ENCODE results near the gene PTGR2.
"Not testable (repeated sequence)": the region's sequence is repeated elsewhere in the genome, so short reads cannot be mapped to it uniquely, and the experiment has no call there.

Gene PTGR2

DNA sequence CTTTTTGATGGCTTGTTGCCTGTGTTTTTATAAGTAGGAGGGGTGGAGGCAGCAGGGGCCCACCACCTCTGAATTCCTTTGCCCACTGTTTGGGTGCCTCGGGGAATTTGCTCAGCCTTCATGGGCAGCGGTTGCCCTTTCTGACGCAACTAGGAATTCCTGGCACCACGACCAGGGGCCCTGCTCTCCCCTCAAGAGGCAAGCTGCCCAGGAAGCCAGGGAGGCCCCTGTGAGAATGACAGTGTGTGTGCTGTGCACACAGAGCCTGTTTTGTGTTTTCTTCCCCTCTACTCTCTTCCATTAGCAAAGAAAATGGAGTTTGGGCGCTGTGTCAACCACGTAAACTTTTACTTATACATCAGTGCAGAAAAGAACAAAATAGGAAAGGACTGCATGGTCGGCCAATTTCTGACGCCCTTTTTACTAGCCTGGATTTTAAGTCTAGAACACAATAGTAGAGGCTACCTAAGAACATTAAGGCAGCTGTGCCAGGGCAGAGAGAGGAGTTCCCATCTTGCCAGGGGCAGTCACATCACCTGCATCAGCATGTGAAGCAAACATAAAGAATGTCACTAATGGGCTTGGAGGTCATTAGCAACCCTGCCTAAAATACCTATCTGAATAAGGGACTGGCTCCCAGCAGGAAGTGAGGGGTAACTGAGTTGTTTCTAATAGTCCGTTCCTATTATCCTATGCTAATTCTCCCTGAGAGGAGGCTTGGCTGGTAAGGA lies 17.9 kb upstream of the PTGR2 start:
- DNase-seq = no peak

DNA sequence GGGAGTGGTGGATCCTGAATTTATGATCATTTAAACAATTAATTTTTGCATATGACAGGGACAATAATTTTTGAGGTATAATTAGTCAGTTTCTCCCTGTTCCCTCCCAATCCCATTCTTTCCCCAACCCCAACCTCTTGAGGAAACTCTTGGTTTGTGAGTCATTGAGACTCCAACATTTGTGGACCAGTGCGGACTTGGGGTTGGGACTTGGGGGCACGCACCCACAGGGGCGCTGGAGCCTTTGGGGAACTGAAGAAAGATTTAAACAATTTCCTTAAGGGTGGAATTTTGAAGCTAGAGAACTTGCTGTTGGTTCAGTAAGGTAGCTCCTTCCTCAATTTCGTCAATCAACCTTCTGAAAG lies 17.4 kb upstream of the PTGR2 start:
- DNase-seq = no peak

DNA sequence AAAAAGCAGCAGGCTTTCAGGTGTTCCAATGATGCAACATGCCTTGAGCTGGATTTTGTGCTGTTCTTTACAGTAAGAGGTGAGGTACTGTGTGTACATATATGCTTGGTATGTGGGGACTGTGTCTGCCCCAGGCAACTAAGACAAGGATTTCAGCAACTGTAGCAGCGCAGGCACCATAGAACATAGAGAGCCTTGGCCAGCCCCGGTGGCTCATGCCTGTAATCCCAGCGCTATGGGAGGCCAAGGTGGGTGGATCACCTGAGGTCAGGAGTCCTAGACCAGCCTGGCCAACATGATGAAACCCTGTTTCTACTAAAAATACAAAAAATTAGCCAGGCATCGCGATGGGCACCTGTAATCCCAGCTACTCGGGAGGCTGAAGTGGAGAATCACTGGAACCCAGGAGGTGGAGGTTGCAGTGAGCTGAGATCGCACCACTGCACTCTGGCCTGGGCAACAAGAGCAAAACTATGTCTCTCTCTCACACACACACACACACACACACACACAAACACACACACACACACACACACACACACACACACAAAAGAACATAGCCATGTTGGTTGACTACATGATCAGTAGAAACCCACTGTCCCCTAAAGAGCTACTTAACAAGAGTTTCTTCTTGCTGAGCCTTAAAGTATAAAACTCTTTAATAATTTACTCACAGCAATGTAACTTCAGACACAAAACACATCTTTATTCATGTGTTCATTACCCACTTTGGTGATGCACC lies 13.2 kb upstream of the PTGR2 start:
- DNase-seq = not testable (repeated sequence)

DNA sequence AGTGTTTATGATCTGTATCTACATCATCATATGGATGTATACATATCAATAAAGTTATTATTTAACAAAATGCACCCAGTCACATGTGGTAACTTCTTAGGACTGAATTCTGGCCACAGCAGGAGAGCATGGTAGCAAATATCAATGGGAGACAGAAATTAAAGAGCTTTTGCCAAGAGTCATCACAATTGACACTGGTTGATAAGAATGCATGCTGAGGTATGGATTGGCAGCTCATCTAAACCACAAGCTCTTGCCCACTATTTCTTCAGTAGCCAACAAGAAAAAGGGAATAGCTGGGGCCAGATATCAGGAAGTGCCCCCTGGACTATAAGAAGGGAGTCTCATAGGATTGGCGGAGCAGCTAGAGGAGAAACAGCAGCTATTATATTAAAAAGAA lies 9.4 kb upstream of the PTGR2 start:
- DNase-seq = no peak

DNA sequence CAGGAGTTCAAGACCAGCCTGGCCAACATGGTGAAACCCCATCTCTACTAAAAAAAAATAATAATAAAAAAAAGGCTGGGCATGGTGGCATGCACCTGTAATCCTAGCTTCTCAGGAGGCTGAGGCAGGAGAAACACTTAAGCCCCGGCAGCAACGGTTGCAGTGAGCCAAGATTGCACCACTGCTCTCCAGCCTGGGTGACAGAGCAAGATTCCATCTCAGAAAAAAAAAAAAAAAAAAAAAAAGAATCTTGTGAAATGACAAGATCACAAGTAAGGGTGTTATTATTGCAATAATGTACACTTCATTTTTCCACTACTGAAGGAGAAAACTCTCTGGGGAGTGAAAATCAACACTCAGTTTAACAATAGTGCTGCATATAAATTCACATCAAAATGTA lies 8.8 kb upstream of the PTGR2 start:
- DNase-seq = no peak

DNA sequence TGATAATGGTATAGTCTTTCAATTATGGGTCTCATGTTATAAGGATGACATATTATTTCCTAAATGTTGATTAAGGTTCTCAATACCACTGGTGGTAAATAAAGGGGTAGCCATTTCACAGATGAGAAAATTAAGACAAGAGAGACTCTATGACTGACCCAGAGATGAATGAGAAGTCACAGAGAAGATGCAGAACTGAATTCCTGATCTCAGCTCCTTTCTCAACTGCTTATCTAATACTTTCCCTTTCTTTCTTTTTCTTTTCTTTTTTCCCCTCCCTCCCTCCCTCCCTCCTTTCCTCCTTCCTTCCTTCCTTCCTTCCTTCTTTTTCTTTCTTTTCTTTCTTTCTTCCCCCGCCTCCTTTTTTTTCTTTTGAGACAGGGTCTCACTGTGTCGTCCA lies 8.3 kb upstream of the PTGR2 start:
- no peak for DNase-seq

DNA sequence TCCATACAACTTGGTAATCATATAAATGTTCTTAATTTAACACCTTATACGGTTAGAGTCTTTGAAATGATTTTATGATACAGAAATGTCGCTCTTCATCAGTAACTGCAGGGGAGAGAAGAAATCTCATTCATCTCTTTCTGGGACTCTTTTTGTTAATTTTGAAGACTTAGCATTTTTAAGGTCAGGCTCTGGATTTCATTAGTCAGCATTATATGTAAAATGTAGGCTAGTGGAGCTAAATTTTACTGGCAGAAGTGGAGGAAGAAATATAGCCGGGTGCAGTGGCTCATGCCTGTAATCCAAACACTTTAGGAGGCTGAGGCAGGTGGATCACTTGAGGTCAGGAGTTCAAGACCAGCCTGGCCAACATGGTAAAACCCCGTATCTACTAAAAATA lies 4.7 kb upstream of the PTGR2 start:
- no peak for DNase-seq

DNA sequence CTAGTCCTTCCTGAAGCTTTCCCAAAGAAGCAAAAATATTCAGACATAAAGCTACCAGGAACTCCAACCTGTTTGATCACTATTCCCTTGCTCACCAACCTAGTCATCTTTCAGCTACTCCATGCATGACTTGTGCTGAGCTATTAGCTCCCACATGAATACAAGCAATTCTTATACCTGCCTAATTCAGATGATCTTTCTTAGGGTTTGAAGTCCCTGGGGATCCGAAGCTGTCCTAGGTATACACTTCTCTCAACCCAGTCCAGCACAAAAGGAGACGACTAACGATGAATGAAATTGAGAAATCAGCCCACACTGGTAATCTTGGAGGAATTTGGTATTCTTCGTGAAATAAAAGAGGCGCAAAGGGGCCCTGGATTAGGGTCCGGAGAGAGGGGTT lies 631 bp upstream of the PTGR2 start:
- peak in 1 of 2 donors; percentile 6 for DNase-seq

DNA sequence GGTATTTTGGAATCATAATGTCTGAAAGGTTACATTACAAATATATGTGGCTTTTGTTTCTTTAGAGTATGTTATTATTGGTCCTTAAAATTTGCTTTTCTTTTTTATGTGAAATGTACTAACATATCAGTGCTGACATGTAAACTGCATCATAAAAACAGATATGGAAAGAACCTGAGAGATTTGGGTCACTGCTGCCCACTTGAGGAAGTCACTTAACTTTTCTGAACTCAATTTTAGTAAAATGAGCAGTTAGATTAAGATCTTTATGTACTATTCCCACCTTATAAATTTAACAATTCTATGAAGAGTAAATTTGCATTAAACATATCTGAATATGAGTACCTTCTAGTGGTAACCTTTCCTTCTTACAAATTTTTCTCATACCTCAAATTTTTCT lies 7.5 kb downstream of the PTGR2 start:
- DNase-seq = no peak

DNA sequence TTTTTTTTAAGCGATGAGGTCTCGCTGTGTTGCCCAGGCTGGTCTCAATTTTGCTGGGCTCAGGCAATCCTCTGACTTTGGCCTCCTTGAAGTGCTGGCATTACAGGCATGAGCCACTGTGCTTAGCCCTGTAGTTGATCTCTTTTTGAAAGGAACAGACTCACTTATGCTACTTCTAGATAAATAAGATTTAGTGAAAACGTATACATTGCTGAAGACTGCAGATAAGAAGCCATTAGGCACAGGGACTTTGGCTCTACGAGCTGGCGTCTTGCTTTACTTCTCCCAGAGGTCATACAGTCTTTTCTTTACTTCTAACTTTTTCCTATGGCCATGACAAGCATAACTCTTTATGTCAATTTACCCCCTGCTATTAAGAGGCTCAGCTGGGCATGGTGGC lies 9.4 kb downstream of the PTGR2 start:
- DNase-seq = no peak

DNA sequence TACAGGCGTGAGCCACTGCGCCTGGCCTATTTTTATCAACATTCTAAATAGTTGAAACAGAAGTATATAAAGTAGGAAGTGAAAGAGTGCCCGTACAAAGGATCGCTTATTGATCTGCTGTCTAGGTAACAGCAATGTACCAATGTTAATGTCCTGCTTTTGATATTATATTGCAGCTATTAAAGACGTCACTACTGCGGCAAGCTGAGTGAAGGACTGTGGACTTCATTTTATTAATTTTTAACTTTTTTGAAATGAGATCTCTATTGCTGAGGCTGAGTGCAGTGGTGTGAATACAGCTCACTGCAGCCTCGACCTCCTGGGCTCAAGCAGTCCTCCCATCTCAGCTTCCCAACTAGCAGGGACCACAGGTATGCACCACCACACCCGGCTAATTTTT lies 10.8 kb downstream of the PTGR2 start:
- DNase-seq = no peak

DNA sequence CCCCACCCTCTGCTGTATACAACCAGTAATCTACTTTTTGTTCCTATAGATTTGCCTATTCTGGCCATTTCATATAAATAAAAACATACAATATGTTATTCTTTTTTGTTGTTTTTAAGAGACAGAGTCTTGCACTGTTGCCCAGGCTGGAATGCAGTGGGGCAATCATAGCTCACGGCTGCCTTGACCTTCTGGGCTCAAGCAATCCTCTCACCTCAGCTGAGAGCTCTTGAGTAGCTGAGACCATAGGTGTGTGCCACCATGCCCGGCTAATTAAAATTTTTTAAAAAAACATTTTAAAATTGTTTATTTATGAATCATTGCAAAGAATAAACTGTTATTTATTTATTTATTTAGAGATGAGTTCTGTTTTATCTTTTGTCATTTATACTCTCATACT lies 11.6 kb downstream of the PTGR2 start:
- no peak for DNase-seq

DNA sequence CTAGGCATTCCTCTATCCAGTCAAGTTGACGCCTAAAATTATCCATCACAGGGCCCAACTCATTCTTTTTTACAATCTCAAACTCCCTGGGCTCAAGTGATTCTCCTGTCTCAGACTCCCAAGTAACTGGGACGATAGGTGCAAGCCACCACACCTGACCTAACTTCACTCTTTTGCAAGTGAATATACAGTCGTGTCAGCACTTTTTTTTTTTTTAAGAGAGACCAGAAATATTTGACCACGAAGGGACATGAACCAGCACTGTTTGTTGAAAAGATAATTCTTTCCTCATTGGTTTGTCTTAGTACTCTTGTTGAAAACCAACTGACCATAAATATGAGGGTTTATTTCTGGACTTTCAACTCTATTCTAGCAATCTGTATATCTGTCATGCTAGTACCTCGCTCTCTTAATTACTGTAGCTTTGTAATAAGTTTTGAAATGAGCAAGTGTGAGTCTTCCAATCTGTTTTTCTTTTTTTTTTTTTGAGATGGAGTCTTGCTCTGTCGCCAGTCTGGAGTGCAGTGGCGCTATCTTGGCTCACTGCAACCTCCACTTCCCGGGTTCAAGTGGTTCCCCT lies 14.0 kb downstream of the PTGR2 start:
- DNase-seq = no peak

DNA sequence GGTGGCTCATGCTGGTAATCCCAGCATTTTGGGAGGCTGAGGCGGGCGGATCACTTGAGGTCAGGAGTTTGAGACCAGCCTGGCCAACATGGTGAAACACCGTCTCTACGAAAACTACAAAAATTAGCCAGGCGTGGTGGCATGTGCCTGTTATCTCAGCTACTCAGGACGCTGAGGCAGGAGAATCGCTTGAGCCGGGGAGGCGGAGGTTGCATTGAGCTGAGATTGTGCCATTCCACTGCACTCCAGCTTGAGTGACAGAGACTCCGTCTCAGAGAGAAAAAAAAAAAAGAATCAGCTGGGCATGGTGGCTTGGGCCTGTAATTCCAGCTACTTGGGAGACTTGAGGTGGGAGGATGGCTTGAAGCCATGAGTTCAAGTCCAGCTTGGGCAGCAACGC lies 18.1 kb downstream of the PTGR2 start:
- DNase-seq = not testable (repeated sequence)

DNA sequence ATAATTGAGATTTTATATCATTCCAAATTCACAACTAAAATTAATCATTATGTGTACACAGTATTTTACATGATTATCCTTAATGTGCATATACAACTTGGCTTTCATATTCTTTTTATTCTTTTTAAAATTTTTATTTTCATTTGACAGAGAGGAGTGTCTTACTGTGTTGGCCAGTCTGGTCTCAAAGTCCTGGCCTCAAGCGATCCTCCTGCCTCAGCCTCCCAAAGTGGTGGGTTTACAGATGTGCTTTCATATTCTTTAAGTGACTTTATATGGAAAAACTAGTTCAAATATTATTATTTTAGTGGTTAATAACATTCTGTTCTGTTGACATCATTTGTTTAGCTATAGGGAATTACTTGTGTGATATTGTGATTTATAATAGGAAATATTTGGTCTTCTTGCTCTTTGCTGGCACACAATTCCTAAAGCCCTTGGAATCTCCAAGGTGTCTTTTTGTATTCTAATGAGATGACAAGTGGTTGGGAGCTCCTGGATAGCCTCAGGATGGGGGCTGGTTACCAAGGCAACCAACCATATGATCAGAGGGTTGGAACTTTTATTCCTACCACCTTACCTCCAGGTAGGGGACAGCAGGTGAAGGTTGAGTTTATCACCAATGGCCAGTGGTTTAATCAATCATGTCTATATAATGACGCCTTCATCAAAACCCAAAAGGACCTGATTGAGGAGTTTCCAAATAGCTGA lies 19.0 kb downstream of the PTGR2 start:
- no peak for DNase-seq

DNA sequence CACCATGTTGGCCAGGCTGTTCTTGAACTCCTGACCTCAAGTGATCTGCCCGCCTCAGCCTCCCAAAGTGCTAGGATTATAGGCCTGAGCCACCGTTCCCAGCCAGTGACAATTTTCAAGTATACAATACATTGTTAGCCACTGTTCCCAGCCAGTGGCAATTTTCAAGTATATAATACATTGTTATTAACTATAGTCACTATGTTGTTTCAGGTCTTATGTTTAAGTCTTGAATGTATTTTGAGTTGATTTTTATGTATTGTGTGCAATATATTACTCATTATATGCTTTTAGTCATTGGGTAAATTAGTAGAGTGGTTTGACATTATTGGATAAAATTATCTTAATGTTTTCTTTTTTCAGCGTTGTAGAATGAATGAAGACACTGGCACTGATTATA lies 22.0 kb downstream of the PTGR2 start:
- no peak for DNase-seq

DNA sequence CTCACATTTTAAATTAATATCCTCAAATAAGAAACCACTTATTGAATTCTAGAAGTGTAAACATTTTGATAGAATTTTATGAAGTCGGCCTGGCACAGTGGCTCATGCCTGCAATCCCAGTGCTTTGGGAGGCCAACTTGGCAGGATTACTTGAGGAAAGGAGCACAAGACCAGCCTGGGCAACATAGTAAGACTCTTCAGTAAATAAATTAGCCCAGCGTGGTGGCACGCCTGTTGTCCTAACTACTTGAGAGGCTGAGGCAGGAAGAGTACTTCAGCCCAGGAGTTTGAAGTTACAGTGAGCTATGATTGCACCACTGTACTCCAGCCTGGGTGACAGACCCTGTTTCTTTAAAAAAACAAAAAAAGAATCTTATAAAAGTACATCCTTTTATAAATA lies 26.2 kb downstream of the PTGR2 start:
- no peak for DNase-seq

DNA sequence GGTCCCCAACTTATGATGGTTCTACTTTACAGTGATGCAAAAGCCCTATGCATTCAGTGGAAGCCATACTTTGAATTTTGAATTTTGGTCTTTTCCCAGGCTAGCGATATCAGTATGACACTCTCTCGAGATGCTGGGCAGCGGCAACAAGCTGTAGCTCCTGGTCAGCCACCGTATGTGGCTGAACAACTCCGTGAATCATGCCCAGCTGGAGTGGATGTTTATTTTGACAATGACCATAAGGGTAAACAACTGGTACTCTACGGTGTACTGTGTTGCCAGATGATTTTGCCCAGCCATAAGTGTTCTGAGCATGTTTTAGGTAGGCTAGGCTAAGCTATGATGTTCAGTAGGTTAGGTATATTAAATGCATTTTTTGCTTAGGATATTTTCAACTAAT lies 26.8 kb downstream of the PTGR2 start:
- DNase-seq = no peak

DNA sequence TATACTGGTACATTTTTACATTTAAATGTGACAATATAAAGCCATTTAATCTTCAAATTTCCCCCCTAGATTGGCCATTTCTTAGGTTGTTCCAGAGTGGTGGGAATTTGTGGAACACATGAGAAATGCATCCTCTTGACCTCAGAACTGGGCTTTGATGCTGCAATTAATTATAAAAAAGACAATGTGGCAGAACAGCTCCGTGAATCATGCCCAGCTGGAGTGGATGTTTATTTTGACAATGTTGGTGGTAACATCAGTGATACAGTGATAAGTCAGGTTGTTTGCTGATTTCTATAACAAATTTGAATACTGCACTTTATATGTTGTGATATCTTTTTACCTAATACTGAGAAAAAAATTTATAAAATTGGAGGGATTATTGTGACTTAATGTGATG lies 27.4 kb downstream of the PTGR2 start:
- no peak for DNase-seq

DNA sequence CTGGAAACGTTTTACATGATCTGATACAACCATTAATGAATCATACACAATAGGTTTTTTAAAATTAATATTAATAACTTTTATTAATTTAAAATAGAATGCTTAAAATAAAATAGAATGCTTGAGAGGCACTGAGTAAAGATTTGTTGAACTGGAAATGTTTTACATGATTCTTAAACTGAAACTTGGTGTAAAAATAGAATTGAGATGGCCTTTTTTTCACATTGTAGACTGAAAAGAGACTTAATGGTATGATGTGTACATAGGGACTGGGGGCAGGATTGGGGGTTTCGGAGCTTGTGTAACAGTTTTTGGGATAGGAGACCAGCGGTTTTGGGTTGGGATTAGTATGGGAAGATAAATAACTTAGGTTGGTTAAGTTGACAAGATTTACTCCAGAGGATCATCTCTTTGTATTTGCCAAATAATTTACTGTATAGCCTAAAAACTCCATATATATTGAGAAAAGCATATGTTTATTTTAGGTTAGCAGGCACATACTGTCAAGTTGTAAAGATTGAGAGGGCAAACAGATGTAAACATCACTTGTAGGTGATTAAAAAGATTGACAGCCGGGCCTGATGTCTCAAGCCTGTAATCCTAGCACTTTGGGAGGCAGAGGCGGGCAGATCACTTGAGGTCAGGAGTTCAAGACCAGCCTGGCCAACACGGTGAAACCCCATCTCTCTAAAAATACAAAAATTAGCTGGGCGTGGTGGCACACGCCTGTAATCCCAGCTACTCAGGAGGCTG lies 33.0 kb downstream of the PTGR2 start:
- no peak for DNase-seq

DNA sequence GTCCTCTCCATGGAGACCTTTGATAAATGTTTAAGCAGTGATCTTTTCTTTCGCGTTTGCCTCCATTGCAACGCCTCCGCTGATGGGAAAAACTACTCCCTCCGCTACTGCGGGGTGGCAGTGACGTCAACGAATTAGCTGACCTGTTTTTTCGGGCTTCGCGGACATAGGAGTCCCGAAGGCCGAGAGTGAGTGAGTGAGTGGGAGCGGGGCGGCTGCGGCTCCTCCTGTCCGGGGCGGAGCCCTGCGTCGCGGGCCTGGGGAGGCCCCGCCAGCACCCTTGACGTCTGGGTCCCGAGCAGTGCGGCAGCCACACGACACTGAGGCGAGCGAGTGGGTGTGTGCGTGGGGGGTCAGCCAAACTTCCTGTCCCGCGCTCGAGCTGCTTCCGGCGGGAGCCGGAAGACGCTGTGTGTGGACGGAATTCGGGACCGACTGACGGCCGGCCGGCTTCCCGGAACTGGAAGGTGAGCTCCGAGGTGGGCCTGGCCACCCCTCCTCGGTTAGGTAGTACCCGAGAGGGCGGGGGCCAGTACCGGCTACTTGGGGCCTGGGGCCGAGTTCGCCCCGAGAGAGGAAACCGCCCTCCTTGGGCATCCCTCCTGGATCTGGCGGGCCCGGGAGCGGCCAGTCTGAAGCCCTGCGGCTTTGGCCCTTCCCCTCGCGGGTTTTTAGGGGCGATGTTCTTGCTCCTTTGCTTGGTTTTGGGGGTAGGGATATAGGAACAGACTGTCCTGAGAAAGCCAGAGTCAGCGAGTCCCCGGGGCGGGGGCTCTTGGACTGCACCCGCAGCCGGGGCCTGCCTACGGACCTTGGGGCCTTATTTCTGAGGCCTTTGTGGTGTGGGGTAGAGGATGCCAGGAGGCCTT lies 35.1 kb downstream of the PTGR2 start, which contains the start of gene ZNF410:
Gene ZNF410, plus strand, starts transcription at position 411 of the 869 bp plus-strand sequence. CDS start 5,317 bp downstream, outside the sequence.
- DNase-seq = peak; percentile 90 to 93

DNA sequence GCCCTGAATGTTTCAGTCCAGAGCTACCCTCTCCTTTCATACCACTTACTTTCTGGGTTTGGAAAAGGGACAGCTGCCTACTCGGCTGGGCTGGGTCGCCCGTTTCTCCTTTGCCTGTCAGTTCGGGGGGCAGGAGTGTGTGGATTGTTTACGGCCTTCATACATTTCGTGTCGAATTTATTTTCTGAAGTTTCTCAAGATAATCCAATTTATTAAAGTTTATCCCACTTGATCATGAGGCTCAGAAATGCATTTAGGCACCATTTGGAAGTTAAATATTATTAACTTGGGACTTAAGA lies 35.6 kb downstream of the PTGR2 start:
- no peak for DNase-seq
